ENCODE data around the gene PKHD1. TPM values are rescaled to one million over a fixed set of nuclear protein-coding genes. Genes with fewer than 3 reads are reported as not detected.
"Not testable (repeated sequence)": the region's sequence is repeated elsewhere in the genome, so short reads cannot be mapped to it uniquely, and the experiment has no call there.

PKHD1 gene
- total RNA-seq, 1 donor from 2014 or later, result 0.06 TPM

- no peak for DNase-seq (ENCODE audit: extremely low read depth, low read depth, low spot score)
Measured at GRCh38 chr6:51996296-51996947, 91.0 kb downstream of the PKHD1 start.

GRCh38 chr6:51995214-51995755, 92.1 kb downstream of the PKHD1 start:
- DNase-seq (ENCODE audit: extremely low read depth, low read depth, low spot score), result no peak

GRCh38 chr6:51992876-51993275, 94.5 kb downstream of the PKHD1 start:
- DNase-seq (ENCODE audit: extremely low read depth, low read depth, low spot score), result no peak

GRCh38 chr6:51989789-51990188, 97.6 kb downstream of the PKHD1 start:
- DNase-seq (ENCODE audit: extremely low read depth, low read depth, low spot score), result no peak

GRCh38 chr6:51986864-51987263, 100.5 kb downstream of the PKHD1 start:
- DNase-seq (ENCODE audit: extremely low read depth, low read depth, low spot score), result no peak

GRCh38 chr6:51983564-51983963, 103.8 kb downstream of the PKHD1 start:
- no peak for DNase-seq (ENCODE audit: extremely low read depth, low read depth, low spot score)

GRCh38 chr6:51982695-51983094, 104.7 kb downstream of the PKHD1 start:
- not testable (repeated sequence) for DNase-seq (ENCODE audit: extremely low read depth, low read depth, low spot score)

- no peak for DNase-seq (ENCODE audit: extremely low read depth, low read depth, low spot score)
Measured at GRCh38 chr6:51976374-51976773, 111.0 kb downstream of the PKHD1 start.

- no peak for DNase-seq (ENCODE audit: extremely low read depth, low read depth, low spot score)
Measured at GRCh38 chr6:51972659-51973058, 114.8 kb downstream of the PKHD1 start.

GRCh38 chr6:51968265-51968664, 119.1 kb downstream of the PKHD1 start:
- no peak for DNase-seq (ENCODE audit: extremely low read depth, low read depth, low spot score)

GRCh38 chr6:51965222-51965801, 122.1 kb downstream of the PKHD1 start:
- DNase-seq (ENCODE audit: extremely low read depth, low read depth, low spot score), result no peak

- DNase-seq (ENCODE audit: extremely low read depth, low read depth, low spot score), result no peak
Measured at GRCh38 chr6:51963980-51964379, 123.4 kb downstream of the PKHD1 start.

- no peak for DNase-seq (ENCODE audit: extremely low read depth, low read depth, low spot score)
Measured at GRCh38 chr6:51962354-51962753, 125.1 kb downstream of the PKHD1 start.

- DNase-seq (ENCODE audit: extremely low read depth, low read depth, low spot score), result no peak
Measured at GRCh38 chr6:51960419-51960818, 127.0 kb downstream of the PKHD1 start.

- peak; percentile 33 for DNase-seq (ENCODE audit: extremely low read depth, low read depth, low spot score)
Measured at GRCh38 chr6:51959744-51960383, 127.5 kb downstream of the PKHD1 start.

- no peak for DNase-seq (ENCODE audit: extremely low read depth, low read depth, low spot score)
Measured at GRCh38 chr6:51954681-51955080, 132.7 kb downstream of the PKHD1 start.

GRCh38 chr6:51953246-51953645, 134.2 kb downstream of the PKHD1 start:
- no peak for DNase-seq (ENCODE audit: extremely low read depth, low read depth, low spot score)

- no peak for DNase-seq (ENCODE audit: extremely low read depth, low read depth, low spot score)
Measured at GRCh38 chr6:51951924-51952323, 135.5 kb downstream of the PKHD1 start.

GRCh38 chr6:51949526-51949925, 137.9 kb downstream of the PKHD1 start:
- DNase-seq (ENCODE audit: extremely low read depth, low read depth, low spot score), result no peak

- DNase-seq (ENCODE audit: extremely low read depth, low read depth, low spot score), result not testable (repeated sequence)
Measured at GRCh38 chr6:51939695-51940094, 147.7 kb downstream of the PKHD1 start.

GRCh38 chr6:51936531-51937290, 150.7 kb downstream of the PKHD1 start:
- DNase-seq (ENCODE audit: extremely low read depth, low read depth, low spot score), result no peak

Data from glomerular endothelial cell (primary cell).